HG02840 (cell line): Measurements from ENCODE around the gene DMD.
"Not testable (repeated sequence)": the region's sequence is repeated elsewhere in the genome, so short reads cannot be mapped to it uniquely, and the experiment has no call there.

ENCODE experiments used
- ATAC-seq: cut with Tn5 transposase; IDR thresholded peaks from one replicate; pipeline ENCODE4 v1.9.1; 2021; ENCODE audit warnings: mild to moderate bottlenecking, moderate library complexity, moderate number of reproducible peaks; ENCODE audit not compliant: unreplicated experiment, low FRiP score

DMD gene

DNA sequence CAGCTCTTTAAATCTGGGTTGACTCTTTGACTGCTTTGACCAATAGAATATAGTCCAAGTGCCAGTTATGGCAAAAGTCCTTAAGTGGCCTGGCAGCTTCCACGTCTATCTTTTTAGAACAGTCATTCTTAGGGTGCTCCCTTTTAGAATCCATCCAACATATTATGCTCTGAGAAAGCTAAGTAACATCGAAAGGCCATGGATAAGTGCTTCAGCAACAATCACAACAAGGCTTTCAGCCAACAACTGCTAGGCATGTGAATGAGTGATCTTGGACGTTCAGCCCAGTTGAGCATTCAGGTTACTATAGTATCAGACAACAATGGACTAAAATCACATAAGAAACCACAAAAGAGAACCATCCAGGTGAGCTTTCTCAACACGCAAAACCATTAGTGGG is 818.7 kb downstream of the DMD start:
- ATAC-seq = no peak

DNA sequence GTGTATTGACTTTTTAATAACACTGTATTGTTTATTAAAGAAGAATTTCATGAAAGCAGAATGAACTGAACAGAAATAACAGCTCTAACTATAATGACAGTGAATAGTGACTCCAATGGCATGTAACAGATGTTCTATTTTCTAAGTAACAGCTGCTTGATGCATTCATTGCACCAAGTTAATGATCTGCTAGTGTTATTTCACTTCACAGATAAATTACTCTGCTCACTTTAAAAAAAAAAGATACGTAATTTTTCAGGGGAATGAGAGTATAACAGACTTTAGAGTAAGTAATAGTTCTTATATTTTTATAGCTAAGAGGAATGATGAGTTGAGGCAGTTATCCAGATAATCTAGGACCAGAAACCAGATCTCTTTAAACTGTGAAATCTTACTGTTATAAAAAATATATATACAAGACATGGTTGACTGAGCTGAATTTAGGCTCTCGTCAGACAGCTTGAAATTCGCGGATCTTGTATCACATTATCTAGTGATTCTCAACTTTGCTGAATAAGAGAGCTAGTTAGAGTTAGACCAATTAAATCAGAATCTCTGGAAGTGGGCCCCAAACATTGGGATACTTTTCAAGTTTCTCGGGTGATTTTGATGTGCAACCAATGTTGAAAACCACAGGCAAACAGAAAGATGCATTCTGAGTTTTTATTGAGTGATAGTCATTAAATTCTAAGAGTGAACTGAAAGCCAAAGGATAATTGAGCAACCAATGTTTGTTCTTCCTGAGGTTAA is 840.7 kb downstream of the DMD start:
- no peak for ATAC-seq

DNA sequence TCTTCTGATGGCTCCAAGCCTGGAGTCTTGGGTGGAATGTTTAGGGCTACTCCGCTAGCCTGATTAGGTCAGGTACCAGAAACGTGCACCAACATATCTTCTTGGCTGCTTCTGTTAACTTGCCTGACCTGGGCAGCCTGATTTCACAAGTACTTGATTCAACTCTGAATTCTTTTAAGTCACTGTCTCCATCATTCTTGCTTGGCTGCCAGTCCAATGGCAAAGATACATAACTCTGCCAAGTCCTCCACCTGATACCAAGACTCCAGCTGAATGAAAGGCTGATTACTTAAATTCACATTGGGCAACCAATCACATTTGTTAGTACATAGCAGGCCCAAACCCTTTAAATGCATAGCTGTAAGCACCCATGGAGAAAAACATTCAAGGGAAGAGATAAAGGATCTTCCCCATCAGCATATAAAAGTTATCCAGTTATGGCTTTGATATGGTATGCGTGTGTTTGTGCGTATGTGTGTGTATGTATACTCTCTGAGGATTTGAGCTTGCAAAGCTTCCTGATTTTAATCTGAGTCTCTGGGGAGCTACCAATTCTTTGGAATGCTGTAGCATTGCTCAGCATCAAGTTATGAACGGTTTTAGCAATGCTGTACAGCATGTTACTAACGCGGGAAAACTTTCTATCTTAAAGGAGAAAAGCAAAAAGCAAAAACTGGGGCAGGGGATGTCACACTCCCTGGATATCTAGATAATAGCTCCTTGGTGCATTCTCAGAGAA is 917.2 kb downstream of the DMD start:
- ATAC-seq = no peak

DNA sequence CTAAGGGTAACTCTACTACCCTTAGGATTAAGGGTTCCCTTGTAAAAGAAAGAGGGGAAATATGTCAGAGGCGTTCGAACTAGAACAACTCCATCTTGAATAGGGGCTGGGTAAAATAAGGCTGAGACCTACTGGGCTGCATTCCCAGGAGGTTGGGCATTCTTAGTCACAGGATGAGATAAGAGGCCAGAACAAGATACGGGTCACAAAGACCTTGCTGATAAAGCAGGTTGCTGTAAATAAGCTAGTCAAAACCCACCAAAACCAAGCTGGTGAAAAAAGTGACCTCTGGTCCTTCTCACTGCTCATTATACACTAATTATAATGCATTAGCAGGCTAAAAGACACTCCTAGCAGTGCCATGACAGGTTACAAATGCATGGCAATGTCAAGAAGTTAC is 922.0 kb downstream of the DMD start:
- no peak for ATAC-seq

DNA sequence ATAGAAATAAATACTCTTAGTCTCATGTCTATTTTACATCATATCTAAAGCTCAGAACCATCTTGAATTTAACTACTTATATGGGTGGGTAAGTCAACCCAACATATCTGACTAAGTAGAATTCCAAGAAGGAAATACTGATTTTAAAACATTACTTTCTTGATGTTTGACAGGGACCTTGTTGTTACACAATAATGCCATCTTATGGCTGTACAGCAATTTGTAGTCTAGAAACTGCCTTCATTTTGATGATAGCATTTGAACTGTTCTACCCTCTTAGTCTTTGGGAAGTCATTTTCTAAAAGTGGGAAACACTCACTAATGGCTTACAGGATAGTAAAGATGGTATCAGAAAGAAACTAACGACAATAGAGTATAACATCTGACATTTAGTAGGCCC is 929.5 kb downstream of the DMD start:
- no peak for ATAC-seq

DNA sequence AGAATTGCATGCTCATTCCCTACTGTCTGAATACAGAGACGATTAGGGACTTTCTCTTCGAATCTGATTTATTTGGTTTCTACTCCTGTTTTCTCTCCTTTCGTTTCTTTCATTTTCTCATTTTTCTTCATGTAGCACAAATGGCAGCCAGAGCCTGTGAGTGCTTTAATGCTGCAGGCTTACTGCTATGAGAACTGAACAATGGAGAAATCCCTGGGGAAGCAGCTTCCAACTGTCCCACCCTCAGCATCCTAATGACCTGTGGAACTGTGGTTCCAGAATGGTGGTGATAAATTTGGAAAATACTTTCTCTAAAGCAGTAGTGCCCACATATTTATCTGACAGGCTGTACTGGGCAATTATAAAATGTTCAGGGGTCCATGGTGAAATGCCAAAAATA is 930.4 kb downstream of the DMD start:
- no peak for ATAC-seq

DNA sequence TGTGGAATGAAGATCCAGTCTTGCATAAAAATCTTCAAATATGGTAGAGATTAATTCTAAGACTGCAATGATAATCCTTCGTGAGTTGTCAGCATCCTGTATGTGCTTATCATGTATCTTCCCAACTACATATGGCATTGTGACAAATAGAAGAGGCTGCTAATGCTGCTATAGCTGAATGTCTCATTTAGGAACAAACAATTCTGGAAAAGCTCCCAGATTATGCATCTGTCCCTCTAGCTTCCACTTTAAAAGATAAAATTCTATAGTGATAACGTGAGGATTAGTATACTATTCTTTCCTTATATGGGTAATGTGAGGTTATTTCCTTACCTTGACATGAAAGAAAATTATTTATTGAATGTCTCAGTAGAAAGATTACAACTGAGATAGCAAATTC is 930.9 kb downstream of the DMD start:
- ATAC-seq = no peak

DNA sequence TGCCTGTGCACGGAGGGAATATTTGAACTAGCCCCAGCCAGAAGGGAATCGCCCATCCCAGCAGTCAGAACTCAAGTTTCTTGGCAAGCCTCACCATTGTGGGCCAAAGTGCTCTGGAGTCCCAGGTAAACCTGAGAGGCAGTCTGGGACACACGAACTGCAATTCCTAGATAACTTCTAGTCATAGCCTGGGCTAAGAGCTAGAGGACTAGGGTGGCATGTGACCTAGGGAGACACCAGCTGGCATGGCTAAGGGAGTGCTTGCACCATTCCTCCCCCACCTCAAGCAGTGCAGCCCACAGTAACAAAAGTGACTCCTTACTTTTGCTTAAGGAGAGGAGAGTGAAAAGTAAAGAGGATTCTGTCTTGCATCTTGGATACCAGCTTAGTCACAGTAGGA is 935.2 kb downstream of the DMD start:
- ATAC-seq = no peak

DNA sequence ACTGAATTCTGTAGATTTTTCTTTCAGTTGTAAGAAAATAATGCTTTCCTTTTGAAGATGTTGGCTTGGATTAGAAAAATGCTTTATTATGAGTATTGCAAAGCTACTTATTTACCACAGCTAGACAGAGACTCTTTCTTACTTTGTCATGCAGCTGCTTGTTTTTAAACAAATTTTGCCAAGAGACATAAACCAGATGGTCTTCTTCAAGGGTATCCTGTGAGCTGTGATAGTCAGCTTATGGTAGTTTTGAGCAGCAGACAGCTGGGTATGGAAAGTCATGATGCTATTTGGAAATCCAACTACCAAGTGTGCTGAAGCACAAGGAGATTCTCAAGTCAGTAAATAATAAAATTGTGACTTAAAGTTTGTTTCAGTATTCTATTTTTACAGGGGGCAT is 941.5 kb downstream of the DMD start:
- no peak for ATAC-seq

DNA sequence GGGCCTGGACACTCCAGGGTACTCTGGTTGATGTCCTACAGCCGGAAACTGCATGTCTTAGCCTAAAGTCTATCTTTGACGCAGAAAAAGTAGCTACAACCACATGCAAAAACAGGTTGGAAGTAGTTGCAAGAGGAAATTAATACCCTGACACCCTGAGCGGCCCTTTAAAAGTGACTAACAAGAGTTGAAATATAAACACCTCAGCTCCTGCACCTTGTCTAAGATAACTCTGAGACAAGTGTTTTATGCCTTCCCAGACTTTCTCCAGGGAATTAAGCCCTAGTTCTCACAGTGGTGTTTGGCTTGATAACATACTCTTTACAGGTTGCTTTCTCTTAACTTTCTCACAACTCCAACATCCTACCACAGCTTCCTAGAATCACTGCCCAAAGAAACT is 943.1 kb downstream of the DMD start:
- ATAC-seq = no peak

DNA sequence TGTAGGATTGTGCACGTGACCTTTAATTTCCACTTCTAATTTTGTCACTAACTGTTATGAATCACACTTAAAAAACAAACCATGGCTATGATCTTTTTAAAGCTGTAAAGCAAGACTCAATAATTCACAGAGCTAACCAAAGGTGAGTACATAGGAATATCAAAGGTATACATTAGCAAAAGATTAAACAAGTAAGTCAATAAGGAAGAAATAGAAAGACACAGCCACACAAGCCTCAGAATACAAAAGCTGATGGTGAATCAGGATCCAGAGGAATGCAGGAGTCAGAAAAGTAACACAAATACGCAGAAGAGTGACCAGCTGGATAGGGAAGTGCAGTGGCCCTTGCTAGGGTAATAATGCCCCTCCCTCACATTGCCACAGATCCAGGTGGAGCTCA is 943.6 kb downstream of the DMD start:
- ATAC-seq = no peak

DNA sequence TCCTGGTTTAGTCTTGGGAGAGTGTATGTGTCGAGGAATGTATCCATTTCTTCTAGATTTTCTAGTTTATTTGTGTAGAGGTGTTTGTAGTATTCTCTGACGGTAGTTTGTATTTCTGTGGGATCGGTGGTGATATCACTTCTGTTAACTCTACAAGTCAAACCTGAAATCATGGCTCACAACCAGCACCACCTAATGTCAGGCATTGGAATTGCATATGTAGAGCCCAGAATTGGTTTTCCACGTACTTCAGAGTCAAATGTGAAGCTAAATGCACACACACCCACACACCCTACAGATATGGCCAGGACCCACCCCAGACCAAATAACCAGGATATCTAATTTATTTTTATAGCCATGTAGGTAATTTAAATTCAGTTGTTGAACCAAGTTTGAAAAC is 964.7 kb downstream of the DMD start:
- not testable (repeated sequence) for ATAC-seq

DNA sequence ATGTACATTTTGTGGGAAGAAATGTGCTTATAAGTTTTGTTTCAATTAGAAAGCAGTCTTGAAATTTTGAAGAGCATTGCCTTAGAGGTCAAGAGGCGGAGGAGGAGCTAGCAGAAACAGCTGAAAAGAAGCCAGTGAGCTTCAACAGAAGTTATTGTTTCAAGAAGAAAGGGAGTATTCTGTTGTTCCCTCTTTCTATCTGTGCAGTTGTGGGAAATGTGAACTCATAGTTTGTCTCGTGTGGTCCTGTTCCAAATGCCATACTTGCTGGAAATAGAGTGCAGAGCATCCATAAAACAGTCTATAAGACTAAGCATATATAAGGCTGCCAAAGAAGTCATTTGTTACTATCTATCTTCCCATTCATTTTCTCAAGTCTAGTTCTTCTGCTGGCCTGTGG is 1015.7 kb downstream of the DMD start:
- ATAC-seq = no peak

DNA sequence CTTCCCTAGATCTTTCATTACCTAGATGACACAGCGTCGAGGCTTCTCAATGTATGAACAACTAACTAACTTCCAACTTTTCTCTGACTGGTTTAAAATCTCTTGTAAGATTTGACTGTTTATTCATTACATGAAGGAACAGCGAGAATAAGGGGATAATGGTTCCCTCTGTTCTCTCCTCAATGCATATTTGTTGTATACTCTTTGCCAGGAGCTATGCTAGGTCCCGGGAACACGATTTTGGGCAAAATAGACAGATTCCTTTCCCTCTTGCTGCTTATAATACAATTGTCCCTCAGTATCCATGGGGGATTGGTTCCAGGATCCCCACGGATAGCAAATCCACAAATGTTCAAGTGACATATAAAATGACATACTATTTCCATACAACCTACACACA is 1020.0 kb downstream of the DMD start:
- ATAC-seq = no peak

DNA sequence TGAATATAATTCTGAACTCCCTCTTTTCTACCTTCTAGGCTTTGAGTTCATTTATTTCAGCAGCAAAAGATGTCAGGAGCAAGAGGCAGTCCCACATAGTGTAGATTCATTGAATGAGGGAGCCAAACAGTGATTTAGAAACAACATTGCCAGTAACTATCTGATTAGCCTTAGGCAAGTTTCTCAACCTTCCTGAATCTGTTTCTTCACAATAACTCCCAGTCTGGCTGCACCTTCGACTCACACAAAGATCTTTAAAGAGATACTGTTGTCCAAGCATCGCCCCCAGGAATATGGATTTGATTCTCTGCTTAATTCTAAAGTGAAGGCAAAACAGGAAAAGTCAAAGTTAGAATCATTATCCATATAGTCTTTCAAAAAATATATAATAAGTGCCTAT is 1026.2 kb downstream of the DMD start:
- no peak for ATAC-seq

DNA sequence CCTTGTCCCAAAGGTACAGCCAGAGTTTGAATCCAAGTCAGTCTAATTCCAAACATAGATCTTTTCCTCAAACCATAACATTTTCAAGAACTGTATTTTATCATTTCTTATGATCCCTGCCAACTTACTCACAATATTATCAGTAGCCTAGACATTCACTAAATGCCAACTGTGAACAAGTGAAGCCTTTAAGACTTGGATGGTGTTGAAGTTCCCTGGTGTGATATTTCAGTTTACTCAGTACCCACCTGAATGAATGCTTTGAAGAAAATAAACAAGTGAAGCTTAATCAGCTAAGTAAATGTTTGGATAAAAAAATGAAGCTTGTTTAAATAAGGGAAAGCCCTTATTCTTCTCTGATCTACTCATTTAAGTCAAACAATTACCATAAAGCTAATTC is 1028.3 kb downstream of the DMD start:
- ATAC-seq = no peak

DNA sequence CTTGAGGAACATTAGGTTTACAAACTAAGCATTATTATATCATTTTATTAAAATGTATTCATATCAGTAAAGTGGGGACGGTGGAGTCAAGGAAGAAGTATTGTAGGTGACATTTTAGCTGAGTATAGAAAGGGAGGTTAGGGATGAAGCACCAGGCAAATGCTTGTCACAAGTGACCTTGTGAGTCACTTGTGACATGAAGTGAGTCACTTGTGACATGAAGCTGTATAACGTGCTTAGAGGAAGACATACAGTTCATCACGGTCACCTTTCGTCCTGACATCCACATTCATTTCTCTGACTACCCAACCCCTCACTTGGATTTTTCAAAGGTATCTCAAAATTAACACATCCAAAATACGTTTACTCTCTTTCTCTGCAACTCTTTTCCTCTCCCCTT is 1034.8 kb downstream of the DMD start:
- no peak for ATAC-seq

DNA sequence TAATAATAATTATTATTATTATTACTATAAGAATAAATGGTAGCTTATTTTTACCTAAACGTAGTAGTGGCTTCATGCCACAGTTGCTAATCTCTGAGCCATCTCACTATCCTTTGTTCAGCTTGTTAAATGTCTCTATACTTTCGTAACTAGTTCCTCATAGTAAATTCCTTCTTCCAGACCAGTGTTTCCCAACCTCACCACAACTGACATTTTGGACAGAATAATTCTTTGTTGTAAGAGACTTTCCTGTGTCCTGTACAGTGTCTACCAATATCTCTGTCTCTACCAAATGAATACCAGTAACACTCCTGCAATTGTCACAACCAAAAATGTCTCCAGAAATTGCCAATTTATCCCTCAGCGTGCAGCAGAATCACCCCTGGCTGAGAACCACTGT is 1040.9 kb downstream of the DMD start:
- ATAC-seq = no peak

DNA sequence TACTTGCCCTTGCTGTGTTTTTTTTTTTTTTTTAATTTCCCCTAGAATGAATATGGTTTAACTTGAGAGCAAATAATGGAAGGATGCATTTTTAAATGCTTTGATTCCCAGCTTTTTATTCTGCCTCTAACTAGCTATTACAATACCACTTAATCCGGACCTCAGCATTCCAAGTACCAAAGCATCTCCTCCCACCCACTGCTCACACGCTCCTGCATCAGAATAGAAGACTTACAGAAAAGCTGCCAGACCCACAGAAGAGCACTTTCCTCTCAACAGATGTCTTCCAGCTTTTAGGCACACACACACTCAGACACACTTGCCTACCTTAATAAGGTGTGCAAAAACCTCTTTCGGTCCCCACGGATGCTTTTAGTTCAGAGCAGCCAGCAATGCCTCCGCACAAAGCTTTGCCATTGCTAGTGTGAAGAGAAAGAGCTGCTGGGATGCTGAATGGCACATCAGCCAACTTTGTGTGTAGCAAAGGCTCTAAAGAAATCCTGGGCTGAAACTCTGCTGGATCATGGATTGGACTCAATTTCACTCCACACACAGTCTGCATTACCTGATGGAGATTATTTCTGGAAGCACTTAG is 1056.2 kb downstream of the DMD start:
- ATAC-seq = no peak

DNA sequence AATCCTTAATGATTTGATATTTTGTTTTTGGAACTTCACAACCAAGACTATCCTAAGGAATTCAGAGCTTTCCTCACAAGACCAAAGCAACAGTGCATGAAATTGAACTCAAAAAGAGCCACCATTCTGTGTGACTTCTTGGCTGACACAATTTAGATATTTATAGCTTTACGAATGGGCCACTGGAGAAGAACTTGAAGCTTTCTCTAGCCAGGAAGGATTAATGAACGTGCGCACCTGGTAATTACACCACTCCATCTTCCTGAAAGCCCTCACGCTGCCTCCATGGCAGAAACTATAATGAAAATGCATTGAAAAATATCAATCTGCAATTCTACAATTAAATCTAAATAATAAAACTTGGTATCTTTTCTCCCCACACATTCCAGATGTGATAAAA is 1057.8 kb downstream of the DMD start:
- no peak for ATAC-seq

DNA sequence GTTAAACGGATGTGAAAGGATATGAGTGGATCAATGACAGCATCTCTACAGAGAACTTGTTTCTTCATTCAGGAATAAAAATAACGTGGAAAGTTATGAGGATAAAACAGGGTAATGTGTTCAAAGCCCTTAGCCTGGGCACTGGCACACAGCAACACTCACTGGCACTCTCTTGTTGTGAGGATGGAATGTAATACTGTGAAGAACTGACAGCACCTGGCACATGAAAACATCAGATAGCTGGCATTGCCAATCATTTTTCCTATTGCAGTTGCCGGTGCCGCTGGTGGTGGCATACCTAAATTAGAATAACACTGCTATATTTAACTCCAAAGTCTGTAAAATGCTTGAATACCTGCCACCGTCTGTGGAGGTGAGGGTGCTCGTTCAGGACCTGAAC is 1061.2 kb downstream of the DMD start:
- no peak for ATAC-seq

DNA sequence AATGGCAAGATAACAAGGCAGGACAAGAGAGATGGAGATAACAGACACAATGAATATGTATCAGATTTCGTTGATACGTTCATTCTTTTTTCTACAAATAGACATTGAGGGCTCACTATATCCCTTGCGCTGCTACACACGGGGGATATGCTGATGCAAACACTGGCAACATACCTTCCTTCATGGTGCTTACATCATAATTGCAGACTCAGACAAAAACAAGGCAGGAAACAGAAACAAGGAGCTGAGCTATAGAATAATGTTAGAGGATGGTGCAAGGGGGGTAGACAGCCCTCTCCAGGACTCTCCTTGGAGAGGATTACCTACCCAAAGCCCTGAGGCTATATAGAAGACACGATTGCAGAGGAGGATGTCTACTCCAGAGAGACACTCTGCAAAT is 1069.5 kb downstream of the DMD start:
- ATAC-seq = no peak
